ENCODE data around the gene TACR1.
"Not testable (repeated sequence)": the region's sequence is repeated elsewhere in the genome, so short reads cannot be mapped to it uniquely, and the experiment has no call there.

The TACR1 gene

GRCh38 chr2:75079575-75079974 is 119.7 kb downstream of the TACR1 start:
- no peak for DNase-seq

- DNase-seq, result no peak
Observed at GRCh38 chr2:75077909-75078308, 121.4 kb downstream of the TACR1 start.

GRCh38 chr2:75076088-75076487 is 123.2 kb downstream of the TACR1 start:
- DNase-seq, result no peak

GRCh38 chr2:75074708-75075107 is 124.6 kb downstream of the TACR1 start:
- no peak for DNase-seq

GRCh38 chr2:75074228-75074627 is 125.1 kb downstream of the TACR1 start:
- no peak for DNase-seq

- DNase-seq, result no peak
Observed at GRCh38 chr2:75071766-75072165, 127.6 kb downstream of the TACR1 start.

- DNase-seq, result no peak
Observed at GRCh38 chr2:75068546-75068945, 130.8 kb downstream of the TACR1 start.

GRCh38 chr2:75067506-75067905 is 131.8 kb downstream of the TACR1 start:
- no peak for DNase-seq

GRCh38 chr2:75066121-75066902 is 133.0 kb downstream of the TACR1 start:
- DNase-seq, result no peak

GRCh38 chr2:75065402-75066008 is 133.8 kb downstream of the TACR1 start:
- no peak for DNase-seq

GRCh38 chr2:75064691-75065396 is 134.5 kb downstream of the TACR1 start:
- peak; percentile 54 for DNase-seq

- DNase-seq, result no peak
Observed at GRCh38 chr2:75063906-75064305, 135.4 kb downstream of the TACR1 start.

- DNase-seq, result no peak
Observed at GRCh38 chr2:75058427-75058826, 140.9 kb downstream of the TACR1 start.

GRCh38 chr2:75057150-75057549 is 142.2 kb downstream of the TACR1 start:
- DNase-seq, result not testable (repeated sequence)

- DNase-seq, result no peak
Observed at GRCh38 chr2:75055820-75056675, 143.3 kb downstream of the TACR1 start.

GRCh38 chr2:75055142-75055819 is 144.0 kb downstream of the TACR1 start:
- DNase-seq, result no peak

- no peak for DNase-seq
Observed at GRCh38 chr2:75054296-75054695, 145.0 kb downstream of the TACR1 start.

- peak; percentile 36 for DNase-seq
Observed at GRCh38 chr2:75053484-75054112, 145.7 kb downstream of the TACR1 start.

- no peak for DNase-seq
Observed at GRCh38 chr2:75047992-75048625, 151.2 kb downstream of the TACR1 start.

- DNase-seq, result no peak
Observed at GRCh38 chr2:75047189-75047991, 151.9 kb downstream of the TACR1 start.
